Neural progenitor cell (in vitro differentiated cells): ENCODE results near the gene IFT122. TPM values are rescaled to one million over a fixed set of nuclear protein-coding genes. Genes with fewer than 3 reads are reported as not detected.

Experiments
- DNase-seq: peaks from one replicate; pipeline ENCODE4 v3.0.0-alpha.2; 2016; ENCODE audit warnings: low spot score
- H2AFZ ChIP-seq: fragments of 200-600 bp; sonication (generic); replicated peaks from 2 replicates; pipeline ENCODE4 v1.6.1; 2016; ENCODE audit warnings: antibody characterized with exemption
- H3F3A ChIP-seq: fragments of 200-600 bp; sonication (generic); 2 replicates; pipeline ENCODE4 v1.6.1; 2016; ENCODE audit warnings: antibody characterized with exemption, low read depth
- H3K27ac ChIP-seq: fragments of 200-600 bp; sonication (generic); 2 replicates; pipeline ENCODE4 v1.5.1; 2016; ENCODE audit warnings: mild to moderate bottlenecking
- H3K27me3 ChIP-seq: fragments of 200-600 bp; sonication (generic); 2 replicates; pipeline ENCODE4 v1.6.1; 2016; ENCODE audit warnings: mild to moderate bottlenecking, moderate library complexity
- H3K36me3 ChIP-seq: fragments of 200-600 bp; sonication (generic); 2 replicates; pipeline ENCODE4 v1.5.1; 2016
- H3K4me1 ChIP-seq: fragments of 200-600 bp; sonication (generic); 2 replicates; pipeline ENCODE4 v1.6.1; 2016; ENCODE audit warnings: mixed run types
- H3K4me2 ChIP-seq: fragments of 200-600 bp; sonication (generic); 2 replicates; pipeline ENCODE4 v1.6.1; 2016
- H3K4me3 ChIP-seq: fragments of 200-600 bp; sonication (generic); 2 replicates; pipeline ENCODE4 v1.5.1; 2016
- H3K79me2 ChIP-seq: fragments of 200-600 bp; sonication (generic); 2 replicates; pipeline ENCODE4 v1.6.1; 2016; ENCODE audit warnings: low read depth
- H3K9ac ChIP-seq: fragments of 200-600 bp; sonication (generic); 2 replicates; pipeline ENCODE4 v1.6.1; 2016
- H3K9me3 ChIP-seq: fragments of 200-600 bp; sonication (generic); 2 replicates; pipeline ENCODE4 v1.5.1; 2016; ENCODE audit warnings: low read depth
- H4K20me1 ChIP-seq: fragments of 200-600 bp; sonication (generic); 2 replicates; pipeline ENCODE4 v1.6.1; 2016; ENCODE audit warnings: low read depth
- H3K27ac Mint-ChIP-seq: 3 replicates; pipeline ENCODE4 v1.8.0; 2021; ENCODE audit warnings: mixed read lengths
- H3K27me3 Mint-ChIP-seq: 2 replicates; pipeline ENCODE4 v1.8.0; 2022; ENCODE audit warnings: low read depth, mild to moderate bottlenecking, inconsistent platforms, moderate library complexity, mixed read lengths; ENCODE audit not compliant: insufficient read depth
- H3K36me3 Mint-ChIP-seq: 3 replicates; pipeline ENCODE4 v1.8.0; 2021; ENCODE audit warnings: mixed read lengths
- H3K4me1 Mint-ChIP-seq: 3 replicates; pipeline ENCODE4 v1.8.0; 2021; ENCODE audit warnings: mixed read lengths
- H3K4me3 Mint-ChIP-seq: 3 replicates; pipeline ENCODE4 v1.8.0; 2021; ENCODE audit warnings: mild to moderate bottlenecking, moderate library complexity, mixed read lengths
- H3K9me3 Mint-ChIP-seq: 3 replicates; pipeline ENCODE4 v1.8.0; 2020; ENCODE audit warnings: mixed read lengths
- CTCF ChIP-seq: fragments of 200-600 bp; sonication (generic); IDR thresholded peaks from 2 replicates; pipeline ENCODE4 v1.5.1; 2017; ENCODE audit warnings: antibody characterized with exemption, mild to moderate bottlenecking
- EZH2 ChIP-seq: fragments of 200-600 bp; sonication (generic); IDR thresholded peaks from 2 replicates; pipeline ENCODE4 v1.6.1; 2017; ENCODE audit warnings: antibody characterized with exemption, mild to moderate bottlenecking, moderate library complexity
- EZH2phosphoT487 ChIP-seq: fragments of 200-600 bp; sonication (generic); IDR thresholded peaks from 2 replicates; pipeline ENCODE4 v1.6.1; 2017; ENCODE audit warnings: antibody characterized with exemption
- total RNA-seq: library from RNA; depleted of rRNA; stranded (reverse); fragments of >200 nt; gene quantifications from 2 replicates; pipeline ENCODE4 v1.2.3, GENCODE V29; 2015; ENCODE audit warnings: low replicate concordance

IFT122 gene
- total RNA-seq, 1 donor from 2014 or later, result 48.0 TPM

- no peak overlapping the region for H3K4me3 Mint-ChIP-seq
- DNase-seq, result peak; percentile 27
- Histone ChIP-seq H3F3A (peaks cover 9% of the 10 kb centered on the region), H3K27me3 (no peaks in the 10 kb centered on the region), H3K4me1 (peaks cover 53% of the 10 kb centered on the region), H4K20me1 (no peaks in the 10 kb centered on the region), H3K9ac (no peak overlapping the region), H3K27ac (no peak overlapping the region), H3K36me3 (no peaks in the 10 kb centered on the region), H3K4me3 (no peak overlapping the region), H3K4me2 (peak overlapping the region; percentile 0), H2AFZ (no peak overlapping the region), H3K79me2 (no peaks in the 10 kb centered on the region), H3K9me3 (no peaks in the 10 kb centered on the region)
- TF ChIP-seq CTCF, result no peak
- TF ChIP-seq EZH2, result no peak
- H3K4me1 Mint-ChIP-seq, result peaks cover 52% of the 10 kb centered on the region
- H3K27me3 Mint-ChIP-seq, result peaks cover 8% of the 10 kb centered on the region
- H3K36me3 Mint-ChIP-seq, result no peaks in the 10 kb centered on the region
- no peak overlapping the region for H3K27ac Mint-ChIP-seq
- no peaks in the 10 kb centered on the region for H3K9me3 Mint-ChIP-seq
Observed at GRCh38 chr3:129556890-129557547, 117.0 kb downstream of the IFT122 start.

- Histone ChIP-seq H3K79me2 (no peaks in the 10 kb centered on the region), H3K27me3 (no peaks in the 10 kb centered on the region), H2AFZ (no peak overlapping the region), H3K27ac (no peak overlapping the region), H4K20me1 (no peaks in the 10 kb centered on the region), H3K4me3 (no peak overlapping the region), H3K9me3 (no peaks in the 10 kb centered on the region), H3K4me2 (peak overlapping the region; percentile 0), H3K4me1 (peaks cover 52% of the 10 kb centered on the region), H3K9ac (no peak overlapping the region), H3K36me3 (no peaks in the 10 kb centered on the region), H3F3A (peaks cover 9% of the 10 kb centered on the region)
- Mint-ChIP-seq H3K27me3 (peaks cover 3% of the 10 kb centered on the region), H3K9me3 (no peaks in the 10 kb centered on the region), H3K4me1 (peaks cover 47% of the 10 kb centered on the region), H3K4me3 (no peak overlapping the region), H3K36me3 (no peaks in the 10 kb centered on the region), H3K27ac (peak overlapping the region; percentile 40)
- DNase-seq, result no peak
- no peak for TF ChIP-seq EZH2
- TF ChIP-seq CTCF, result no peak
Observed at GRCh38 chr3:129557548-129557894, 117.5 kb downstream of the IFT122 start.

GRCh38 chr3:129558081-129558771, 118.2 kb downstream of the IFT122 start:
- Histone ChIP-seq H3K27me3 (no peaks in the 10 kb centered on the region), H3K9ac (no peak overlapping the region), H3K4me1 (peaks cover 45% of the 10 kb centered on the region), H3K4me2 (no peak overlapping the region), H3K79me2 (no peaks in the 10 kb centered on the region), H3K36me3 (no peaks in the 10 kb centered on the region), H2AFZ (no peak overlapping the region), H3K27ac (no peak overlapping the region), H3F3A (peaks cover 9% of the 10 kb centered on the region), H4K20me1 (no peaks in the 10 kb centered on the region), H3K9me3 (no peaks in the 10 kb centered on the region), H3K4me3 (no peak overlapping the region)
- H3K27me3 Mint-ChIP-seq, result no peaks in the 10 kb centered on the region
- no peaks in the 10 kb centered on the region for H3K9me3 Mint-ChIP-seq
- H3K4me1 Mint-ChIP-seq, result peaks cover 43% of the 10 kb centered on the region
- H3K27ac Mint-ChIP-seq, result peak overlapping the region; percentile 70
- no peaks in the 10 kb centered on the region for H3K36me3 Mint-ChIP-seq
- no peak overlapping the region for H3K4me3 Mint-ChIP-seq
- no peak for DNase-seq
- TF ChIP-seq EZH2 (no peak), EZH2phosphoT487 (no peak), CTCF (no peak)
